LNCAP (cell line): ENCODE data around the gene GHITM.

ENCODE experiments used
- CTCF ChIP-seq: fragments of 450-650 bp; IDR thresholded peaks from 2 replicates; pipeline ENCODE4 v1.5.1; 2017; ENCODE audit warnings: mild to moderate bottlenecking

Gene GHITM

GRCh38 chr10:84179059-84179710 is 39.9 kb downstream of the GHITM start:
- no peak for TF ChIP-seq CTCF

GRCh38 chr10:84181631-84182030 is 42.3 kb downstream of the GHITM start:
- no peak for TF ChIP-seq CTCF

GRCh38 chr10:84184517-84184916 is 45.2 kb downstream of the GHITM start:
- no peak for TF ChIP-seq CTCF

- no peak for TF ChIP-seq CTCF
Measured at GRCh38 chr10:84185526-84186175, 46.3 kb downstream of the GHITM start.

- no peak for TF ChIP-seq CTCF
Measured at GRCh38 chr10:84188815-84189214, 49.5 kb downstream of the GHITM start.

GRCh38 chr10:84190621-84191020 is 51.3 kb downstream of the GHITM start:
- TF ChIP-seq CTCF = no peak

GRCh38 chr10:84191106-84191505 is 51.8 kb downstream of the GHITM start:
- no peak for TF ChIP-seq CTCF
